Suppressor macrophage treated with lipopolysaccharide for 4 hours (primary cell): ENCODE data around the gene IFNGR1.
"Not testable (repeated sequence)": the region's sequence is repeated elsewhere in the genome, so short reads cannot be mapped to it uniquely, and the experiment has no call there.

Experiments used
- DNase-seq: peaks from one replicate; pipeline ENCODE4 v3.0.0-alpha.2; 2020

The IFNGR1 gene

GRCh38 chr6:137210903-137211302, 8.3 kb downstream of the IFNGR1 start:
- no peak for DNase-seq

GRCh38 chr6:137208279-137208678, 10.9 kb downstream of the IFNGR1 start:
- no peak for DNase-seq

GRCh38 chr6:137207457-137207856, 11.7 kb downstream of the IFNGR1 start:
- DNase-seq: not testable (repeated sequence)

- no peak for DNase-seq
Measured at GRCh38 chr6:137206577-137206976, 12.6 kb downstream of the IFNGR1 start.

- no peak for DNase-seq
Measured at GRCh38 chr6:137203256-137203655, 15.9 kb downstream of the IFNGR1 start.

- DNase-seq: no peak
Measured at GRCh38 chr6:137202078-137202477, 17.1 kb downstream of the IFNGR1 start.

- DNase-seq: no peak
Measured at GRCh38 chr6:137201006-137201405, 18.2 kb downstream of the IFNGR1 start.

- DNase-seq: no peak
Measured at GRCh38 chr6:137200288-137200687, 18.9 kb downstream of the IFNGR1 start.

- no peak for DNase-seq
Measured at GRCh38 chr6:137197684-137198645, 21.2 kb downstream of the IFNGR1 start.

GRCh38 chr6:137193256-137194070, 25.7 kb downstream of the IFNGR1 start:
- DNase-seq: no peak

GRCh38 chr6:137192821-137193220, 26.4 kb downstream of the IFNGR1 start:
- DNase-seq: no peak

- no peak for DNase-seq
Measured at GRCh38 chr6:137191670-137192069, 27.5 kb downstream of the IFNGR1 start.

- DNase-seq: no peak
Measured at GRCh38 chr6:137191236-137191635, 27.9 kb downstream of the IFNGR1 start.

- DNase-seq: peak; percentile 18
Measured at GRCh38 chr6:137190583-137191094, 28.5 kb downstream of the IFNGR1 start.

- DNase-seq: no peak
Measured at GRCh38 chr6:137188855-137189254, 30.3 kb downstream of the IFNGR1 start.

- DNase-seq: no peak
Measured at GRCh38 chr6:137185290-137185689, 33.9 kb downstream of the IFNGR1 start.

- no peak for DNase-seq
Measured at GRCh38 chr6:137182654-137183073, 36.5 kb downstream of the IFNGR1 start.

- no peak for DNase-seq
Measured at GRCh38 chr6:137181891-137182653, 37.1 kb downstream of the IFNGR1 start.

- no peak for DNase-seq
Measured at GRCh38 chr6:137177611-137178010, 41.6 kb downstream of the IFNGR1 start.

GRCh38 chr6:137176729-137177128, 42.5 kb downstream of the IFNGR1 start:
- no peak for DNase-seq

- peak; percentile 48 for DNase-seq
Measured at GRCh38 chr6:137175868-137176245, 43.3 kb downstream of the IFNGR1 start.

- DNase-seq: no peak
Measured at GRCh38 chr6:137175157-137175867, 43.9 kb downstream of the IFNGR1 start.
